ENCODE results near the gene ZDHHC3.

GRCh38 chr3:45002720-45003119 is 26.7 kb upstream of the ZDHHC3 start:
- TF ChIP-seq CTCF (conservative IDR thresholded peaks at IDR 0.05 in 1 of 2, IDR thresholded peaks at IDR 0.05 in 1 of 2; ENCODE audit: extremely low read depth in 1 of 2, insufficient read depth in 1 of 2, low read depth in 1 of 2, low read length in 2 of 2) (no peak), EZH2 (IDR thresholded peaks at IDR 0.05; ENCODE audit: borderline replicate concordance, low read length) (no peak)
